ENCODE results near the gene TSPAN9. TPM values are rescaled to one million over a fixed set of nuclear protein-coding genes. Genes with fewer than 3 reads are reported as not detected.

TSPAN9 gene
- total RNA-seq, 1 experiment from 2014 or later: 9.8 TPM

GRCh38 chr12:3223601-3224529 lies 146.7 kb downstream of the TSPAN9 start:
- DNase-seq (ENCODE audit: low read depth): no peak

- no peak for DNase-seq (ENCODE audit: low read depth)
Observed at GRCh38 chr12:3224530-3224903, 147.3 kb downstream of the TSPAN9 start.

- DNase-seq (ENCODE audit: low read depth): peak; percentile 95
Observed at GRCh38 chr12:3225154-3225795, 148.1 kb downstream of the TSPAN9 start.

- peak; percentile 73 for DNase-seq (ENCODE audit: low read depth)
Observed at GRCh38 chr12:3225796-3226180, 148.6 kb downstream of the TSPAN9 start.

- no peak for DNase-seq (ENCODE audit: low read depth)
Observed at GRCh38 chr12:3226264-3226663, 149.1 kb downstream of the TSPAN9 start.

- DNase-seq (ENCODE audit: low read depth): peak; percentile 40
Observed at GRCh38 chr12:3227076-3227975, 150.1 kb downstream of the TSPAN9 start.

- no peak for DNase-seq (ENCODE audit: low read depth)
Observed at GRCh38 chr12:3228552-3228951, 151.4 kb downstream of the TSPAN9 start.

- DNase-seq (ENCODE audit: low read depth): no peak
Observed at GRCh38 chr12:3229577-3229976, 152.4 kb downstream of the TSPAN9 start.

GRCh38 chr12:3230758-3231375 lies 153.7 kb downstream of the TSPAN9 start:
- DNase-seq (ENCODE audit: low read depth): no peak

GRCh38 chr12:3231399-3231876 lies 154.3 kb downstream of the TSPAN9 start:
- DNase-seq (ENCODE audit: low read depth): peak; percentile 50

- no peak for DNase-seq (ENCODE audit: low read depth)
Observed at GRCh38 chr12:3233797-3234196, 156.6 kb downstream of the TSPAN9 start.

GRCh38 chr12:3236345-3237187 lies 159.4 kb downstream of the TSPAN9 start:
- DNase-seq (ENCODE audit: low read depth): peak; percentile 91

GRCh38 chr12:3238196-3238595 lies 161.0 kb downstream of the TSPAN9 start:
- no peak for DNase-seq (ENCODE audit: low read depth)

- DNase-seq (ENCODE audit: low read depth): no peak
Observed at GRCh38 chr12:3241621-3242020, 164.4 kb downstream of the TSPAN9 start.

GRCh38 chr12:3242199-3242863 lies 165.2 kb downstream of the TSPAN9 start:
- DNase-seq (ENCODE audit: low read depth): no peak

- no peak for DNase-seq (ENCODE audit: low read depth)
Observed at GRCh38 chr12:3243376-3244084, 166.4 kb downstream of the TSPAN9 start.

- DNase-seq (ENCODE audit: low read depth): no peak
Observed at GRCh38 chr12:3244219-3244750, 167.1 kb downstream of the TSPAN9 start.

- no peak for DNase-seq (ENCODE audit: low read depth)
Observed at GRCh38 chr12:3246253-3246652, 169.1 kb downstream of the TSPAN9 start.

GRCh38 chr12:3247077-3247476 lies 169.9 kb downstream of the TSPAN9 start:
- DNase-seq (ENCODE audit: low read depth): no peak

Measured in Daoy (cell line).